ENCODE results near the gene CDH22.

The CDH22 gene

GRCh38 chr20:46343348-46343974, 35.2 kb upstream of the CDH22 start:
- peak; percentile 20 for DNase-seq

GRCh38 chr20:46342451-46343347, 34.4 kb upstream of the CDH22 start:
- peak; percentile 23 for DNase-seq

GRCh38 chr20:46342010-46342378, 33.7 kb upstream of the CDH22 start:
- DNase-seq = no peak

- DNase-seq = no peak
These were observed 33.0 kb upstream of the CDH22 start for GRCh38 chr20:46341074-46342009.

- no peak for DNase-seq
These were observed 30.7 kb upstream of the CDH22 start for GRCh38 chr20:46339037-46339436.

- DNase-seq = no peak
These were observed 28.4 kb upstream of the CDH22 start for GRCh38 chr20:46336735-46337134.

GRCh38 chr20:46334303-46334904, 26.1 kb upstream of the CDH22 start:
- no peak for DNase-seq

GRCh38 chr20:46333161-46333991, 25.1 kb upstream of the CDH22 start:
- no peak for DNase-seq

GRCh38 chr20:46332373-46333160, 24.3 kb upstream of the CDH22 start:
- DNase-seq = no peak

- no peak for DNase-seq
These were observed 23.5 kb upstream of the CDH22 start for GRCh38 chr20:46331611-46332361.

- DNase-seq = no peak
These were observed 22.6 kb upstream of the CDH22 start for GRCh38 chr20:46330831-46331371.

GRCh38 chr20:46330072-46330763, 21.9 kb upstream of the CDH22 start:
- DNase-seq = no peak

GRCh38 chr20:46328200-46328882, 20.0 kb upstream of the CDH22 start:
- no peak for DNase-seq

GRCh38 chr20:46327557-46327956, 19.3 kb upstream of the CDH22 start:
- no peak for DNase-seq

- DNase-seq = no peak
These were observed 17.5 kb upstream of the CDH22 start for GRCh38 chr20:46325789-46326188.

GRCh38 chr20:46324960-46325703, 16.8 kb upstream of the CDH22 start:
- DNase-seq = peak; percentile 43

- no peak for DNase-seq
These were observed 16.1 kb upstream of the CDH22 start for GRCh38 chr20:46324379-46324778.

GRCh38 chr20:46323557-46323956, 15.3 kb upstream of the CDH22 start:
- no peak for DNase-seq
